Fibroblast of lung (primary cell): ENCODE results near the gene SRGAP2B. TPM values are rescaled to one million over a fixed set of nuclear protein-coding genes. Genes with fewer than 3 reads are reported as not detected.
"Not testable (repeated sequence)": the region's sequence is repeated elsewhere in the genome, so short reads cannot be mapped to it uniquely, and the experiment has no call there.

Source experiments
- DNase-seq, 2 donors: peaks; one replicate each; pipeline versions ENCODE4 v3.0.0 to v3.0.0-alpha.2; 2010; ENCODE audit warnings: low read depth in 2 of 2
- H2AFZ ChIP-seq: 2 replicates; pipeline ENCODE4 v1.5.1; 2012; ENCODE audit warnings: low read length, control low read depth, inconsistent platforms
- H3K27ac ChIP-seq: 2 replicates; pipeline ENCODE4 v1.5.1; 2011; ENCODE audit warnings: low read length, control low read depth; ENCODE audit not compliant: insufficient read depth
- H3K27me3 ChIP-seq: 2 replicates; pipeline ENCODE4 v1.5.1; 2011; ENCODE audit warnings: mild to moderate bottlenecking, low read length; ENCODE audit not compliant: control insufficient read depth, insufficient read depth
- H3K36me3 ChIP-seq: 2 replicates; pipeline ENCODE4 v1.5.1; 2011; ENCODE audit warnings: low read length; ENCODE audit not compliant: control insufficient read depth, insufficient read depth
- H3K4me1 ChIP-seq: 2 replicates; pipeline ENCODE4 v1.5.1; 2011; ENCODE audit warnings: low read length; ENCODE audit not compliant: control insufficient read depth, insufficient read depth; ENCODE audit errors: extremely low read depth
- H3K4me2 ChIP-seq: 2 replicates; pipeline ENCODE4 v1.5.1; 2011; ENCODE audit warnings: low read length, control low read depth; ENCODE audit not compliant: insufficient read depth; ENCODE audit errors: extremely low read depth
- H3K4me3 ChIP-seq, 4 experiments: fragments of 200-600 bp in 1 of 4; sonication (generic) in 1 of 4; replicated peaks in 1 of 4; 2 replicates each; pipeline ENCODE4 v1.5.1; 2011 to 2016; ENCODE audit warnings: low read length in 4 of 4, low read depth in 3 of 4, mild to moderate bottlenecking in 3 of 4, control low read depth in 2 of 4, inconsistent platforms in 1 of 4, mixed read lengths in 1 of 4; ENCODE audit not compliant: insufficient read depth in 1 of 4; ENCODE audit errors: control extremely low read depth in 1 of 4
- H3K79me2 ChIP-seq: 2 replicates; pipeline ENCODE4 v1.5.1; 2012; ENCODE audit warnings: mild to moderate bottlenecking, low read length, inconsistent platforms; ENCODE audit not compliant: control insufficient read depth, insufficient read depth
- H3K9ac ChIP-seq: 2 replicates; pipeline ENCODE4 v1.5.1; 2011; ENCODE audit warnings: mild to moderate bottlenecking, low read length, control low read depth; ENCODE audit not compliant: insufficient read depth
- H3K9me3 ChIP-seq: 2 replicates; pipeline ENCODE4 v1.5.1; 2012; ENCODE audit warnings: low read depth, low read length; ENCODE audit not compliant: control insufficient read depth, insufficient read depth
- H4K20me1 ChIP-seq: 2 replicates; pipeline ENCODE4 v1.5.1; 2011; ENCODE audit warnings: low read length; ENCODE audit not compliant: control insufficient read depth, insufficient read depth; ENCODE audit errors: extremely low read depth
- polyA plus RNA-seq, 2 donors: library from polyadenylated mRNA; depleted of rRNA in 1 of 2; stranded (reverse) in 1 of 2; unstranded in 1 of 2; fragments of >200 nt; gene quantifications; 2 replicates each; pipeline ENCODE4 v1.2.1, GENCODE V29; 2011 to 2012; ENCODE audit warnings: missing spikeins in 1 of 2
- total RNA-seq: library from RNA; depleted of rRNA; stranded (reverse); fragments of >200 nt; gene quantifications from 2 replicates; pipeline ENCODE4 v1.2.1, GENCODE V29; 2014

The SRGAP2B gene
- total and polyA plus RNA-seq, 2 donors (not counting 1 experiment from before 2014, with no cell fraction given), result 24.8 to 32.7 TPM

GRCh38 chr1:145082483-145083255 lies 12.5 kb downstream of the SRGAP2B start:
- DNase-seq, H3K4me2 ChIP-seq, H2AFZ ChIP-seq, H3K4me3 ChIP-seq, H3K9ac ChIP-seq, H3K27me3 ChIP-seq, H3K36me3 ChIP-seq, H3K27ac ChIP-seq, H3K79me2 ChIP-seq, H3K9me3 ChIP-seq, H4K20me1 ChIP-seq, H3K4me1 ChIP-seq: not testable (repeated sequence)

DNA sequence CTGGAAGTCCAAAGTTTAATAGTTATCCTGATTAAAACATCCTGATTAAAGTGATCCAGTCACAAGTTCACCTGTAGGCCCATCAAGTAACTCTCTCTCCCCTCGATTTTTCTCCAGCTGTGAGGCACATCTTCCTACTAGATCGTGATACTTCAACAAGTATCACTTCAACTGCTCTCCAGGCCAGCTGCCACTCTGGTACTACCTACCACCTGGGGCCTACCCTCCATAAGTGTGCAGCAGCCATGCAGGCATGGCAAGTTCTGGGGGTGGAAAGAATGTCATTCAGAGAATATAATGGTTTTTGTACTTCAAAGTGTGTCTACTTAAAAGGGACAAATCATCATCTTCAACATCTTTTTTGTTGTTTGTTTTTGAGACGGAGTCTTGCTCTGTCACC lies 14.9 kb downstream of the SRGAP2B start:
- not testable (repeated sequence) for H3K36me3 ChIP-seq, H3K27me3 ChIP-seq, H3K27ac ChIP-seq, H4K20me1 ChIP-seq, H3K4me2 ChIP-seq, H3K9ac ChIP-seq, H3K4me1 ChIP-seq, H3K4me3 ChIP-seq, H2AFZ ChIP-seq, H3K79me2 ChIP-seq, DNase-seq, H3K9me3 ChIP-seq

DNA sequence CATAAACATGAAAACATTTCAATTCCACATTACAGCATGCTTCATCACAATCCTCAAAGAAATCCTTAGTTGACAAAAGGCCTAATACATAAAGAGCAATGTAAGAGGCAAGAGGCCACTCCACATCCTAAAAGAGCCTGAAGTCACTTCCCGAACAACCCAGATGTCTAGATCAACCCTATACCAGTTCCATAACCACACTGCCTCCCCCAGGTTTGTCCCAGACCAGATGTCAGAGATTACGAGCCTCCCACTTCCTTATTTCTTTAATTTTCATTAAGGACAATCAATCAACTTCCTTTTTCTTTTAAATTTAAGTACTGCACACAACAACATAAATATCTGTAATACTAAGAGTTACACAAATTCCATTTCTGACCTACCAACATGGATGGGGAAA lies 15.4 kb downstream of the SRGAP2B start:
- not testable (repeated sequence) for H3K36me3 ChIP-seq, DNase-seq, H3K9ac ChIP-seq, H3K79me2 ChIP-seq, H2AFZ ChIP-seq, H3K27ac ChIP-seq, H3K27me3 ChIP-seq, H3K4me2 ChIP-seq, H3K4me1 ChIP-seq, H3K4me3 ChIP-seq, H4K20me1 ChIP-seq, H3K9me3 ChIP-seq

DNA sequence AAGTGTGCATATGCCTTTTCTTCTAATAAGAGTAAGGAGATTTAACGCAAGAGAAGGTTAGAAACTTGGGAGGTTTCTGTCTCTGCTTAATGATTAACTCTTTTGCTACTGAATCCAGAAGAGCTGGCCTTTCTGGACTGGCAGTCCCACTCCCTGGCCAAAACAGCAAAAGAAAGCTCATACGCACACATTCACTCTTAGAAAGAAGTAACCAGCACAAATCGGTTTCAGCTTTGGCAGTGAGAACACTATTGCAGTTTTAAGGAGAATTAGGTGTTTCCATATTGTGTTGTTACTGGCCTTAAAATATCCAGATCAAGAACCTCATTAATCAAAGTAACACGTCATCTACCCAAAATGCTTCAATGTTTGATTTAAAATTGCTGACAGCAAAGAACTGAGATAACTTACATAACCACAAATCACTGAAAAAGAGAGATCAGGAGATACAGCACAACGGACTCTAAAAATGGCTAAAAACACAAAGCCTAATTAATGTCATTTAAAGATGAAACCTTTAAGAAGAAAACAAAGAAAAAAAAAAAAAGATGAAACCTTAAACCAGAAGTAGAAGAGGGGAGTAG lies 16.2 kb downstream of the SRGAP2B start:
- not testable (repeated sequence) for DNase-seq, H3K27ac ChIP-seq, H3K36me3 ChIP-seq, H3K9ac ChIP-seq, H3K79me2 ChIP-seq, H3K27me3 ChIP-seq, H3K4me3 ChIP-seq, H3K4me2 ChIP-seq, H4K20me1 ChIP-seq, H3K4me1 ChIP-seq, H2AFZ ChIP-seq, H3K9me3 ChIP-seq

GRCh38 chr1:145077872-145078786 lies 17.0 kb downstream of the SRGAP2B start:
- not testable (repeated sequence) for H3K4me1 ChIP-seq, H3K27ac ChIP-seq, H3K27me3 ChIP-seq, DNase-seq, H3K9me3 ChIP-seq, H2AFZ ChIP-seq, H3K4me3 ChIP-seq, H4K20me1 ChIP-seq, H3K9ac ChIP-seq, H3K79me2 ChIP-seq, H3K36me3 ChIP-seq, H3K4me2 ChIP-seq

- not testable (repeated sequence) for DNase-seq, H3K27ac ChIP-seq, H3K9ac ChIP-seq, H3K27me3 ChIP-seq, H3K79me2 ChIP-seq, H3K4me2 ChIP-seq, H3K36me3 ChIP-seq, H3K4me3 ChIP-seq, H3K9me3 ChIP-seq, H4K20me1 ChIP-seq, H3K4me1 ChIP-seq, H2AFZ ChIP-seq
Measured at GRCh38 chr1:145076877-145077276, 18.3 kb downstream of the SRGAP2B start.
